ENCODE data around the gene AXIN1.

The AXIN1 gene

GRCh38 chr16:253833-254232 is 98.7 kb downstream of the AXIN1 start:
- in situ Hi-C loops (cut with HindIII; ENCODE audit: low sequenced_read_pairs) = no loop called here

GRCh38 chr16:252366-253337 is 99.9 kb downstream of the AXIN1 start:
- in situ Hi-C loops (cut with HindIII; ENCODE audit: low sequenced_read_pairs) = no loop called here

- in situ Hi-C loops (cut with HindIII; ENCODE audit: low sequenced_read_pairs) = loop anchor here (5.0 kb wide), 3 partner anchors 37 to 73 kb away; no protein-coding TSS in a partner anchor
Observed at GRCh38 chr16:249431-249830, 103.1 kb downstream of the AXIN1 start.

- in situ Hi-C loops (cut with HindIII; ENCODE audit: low sequenced_read_pairs) = loop anchor here (5.0 kb wide), 3 partner anchors 35 to 75 kb away; no protein-coding TSS in a partner anchor
Observed at GRCh38 chr16:247027-247426, 105.5 kb downstream of the AXIN1 start.

GRCh38 chr16:245105-245504 is 107.4 kb downstream of the AXIN1 start:
- in situ Hi-C loops (cut with HindIII; ENCODE audit: low sequenced_read_pairs) = loop anchor here (5.0 kb wide), 3 partner anchors 33 to 77 kb away; no protein-coding TSS in a partner anchor

- in situ Hi-C loops (cut with HindIII; ENCODE audit: low sequenced_read_pairs) = no loop called here
Observed at GRCh38 chr16:243348-243747, 109.2 kb downstream of the AXIN1 start.

GRCh38 chr16:242281-242680 is 110.2 kb downstream of the AXIN1 start:
- in situ Hi-C loops (cut with HindIII; ENCODE audit: low sequenced_read_pairs) = no loop called here

- in situ Hi-C loops (cut with HindIII; ENCODE audit: low sequenced_read_pairs) = no loop called here
Observed at GRCh38 chr16:240559-240958, 112.0 kb downstream of the AXIN1 start.

- in situ Hi-C loops (cut with HindIII; ENCODE audit: low sequenced_read_pairs) = no loop called here
Observed at GRCh38 chr16:239948-240277, 112.6 kb downstream of the AXIN1 start.

Data from endothelial cell of hepatic sinusoid (primary cell).